GM19397 (cell line): Measurements from ENCODE around the gene RAD23B.

Source experiments
- ATAC-seq: cut with Tn5 transposase; IDR thresholded peaks from one replicate; pipeline ENCODE4 v1.9.1; 2021; ENCODE audit warnings: mild to moderate bottlenecking, moderate library complexity; ENCODE audit not compliant: unreplicated experiment

Gene RAD23B

GRCh38 chr9:107373809-107374208 lies 90.7 kb downstream of the RAD23B start:
- no peak for ATAC-seq

- ATAC-seq: no peak
Observed at GRCh38 chr9:107375001-107375400, 91.9 kb downstream of the RAD23B start.

- no peak for ATAC-seq
Observed at GRCh38 chr9:107375651-107376369, 92.7 kb downstream of the RAD23B start.

GRCh38 chr9:107378006-107378405 lies 94.9 kb downstream of the RAD23B start:
- no peak for ATAC-seq
